OCI-LY3 (cell line): ENCODE measurements around the gene F5.

Experiments used
- H2AFZ ChIP-seq: fragments of 200-600, 300-600 bp; shearing (Covaris generic); 2 replicates; pipeline ENCODE4 v1.6.0; 2014; ENCODE audit warnings: antibody characterized with exemption, low read depth, low read length
- H3K27ac ChIP-seq: fragments of 200-600, 300-600 bp; sonication (generic); 2 replicates; pipeline ENCODE4 v1.5.1; 2014; ENCODE audit warnings: mild to moderate bottlenecking, low read length, moderate library complexity, mixed read lengths
- H3K27me3 ChIP-seq: fragments of 200-600, 300-600 bp; sonication (generic); 2 replicates; pipeline ENCODE4 v1.6.1; 2014; ENCODE audit warnings: low read depth, low read length, mixed read lengths
- H3K36me3 ChIP-seq: fragments of 200-600, 300-600 bp; sonication (generic); replicated peaks from 2 replicates; pipeline ENCODE3; 2014; ENCODE audit warnings: low read depth, low read length, mixed read lengths
- H3K4me1 ChIP-seq: fragments of 300-600, 200-600 bp; sonication (generic); 2 replicates; pipeline ENCODE4 v1.6.1; 2014; ENCODE audit warnings: low read length, mixed read lengths
- H3K4me2 ChIP-seq: fragments of 200-600, 300-600 bp; sonication (generic); 2 replicates; pipeline ENCODE4 v1.6.1; 2014; ENCODE audit warnings: low read length, mixed read lengths
- H3K4me3 ChIP-seq: fragments of 300-600, 200-600 bp; sonication (generic); 2 replicates; pipeline ENCODE4 v1.5.1; 2014; ENCODE audit warnings: antibody characterized with exemption, mild to moderate bottlenecking, low read length, moderate library complexity
- H3K79me2 ChIP-seq: fragments of 300-600, 200-600 bp; shearing (Covaris generic); 2 replicates; pipeline ENCODE4 v1.6.1; 2014; ENCODE audit warnings: mild to moderate bottlenecking, low read length, mixed read lengths
- H3K9ac ChIP-seq: fragments of 300-600, 200-600 bp; shearing (Covaris generic); 2 replicates; pipeline ENCODE4 v1.6.0; 2014; ENCODE audit warnings: mild to moderate bottlenecking, low read length, moderate library complexity
- H3K9me3 ChIP-seq: fragments of 200-600, 300-600 bp; shearing (Covaris generic); 2 replicates; pipeline ENCODE4 v1.6.1; 2014; ENCODE audit warnings: low read length, mixed read lengths; ENCODE audit not compliant: insufficient read depth
- H4K20me1 ChIP-seq: fragments of 200-600, 300-600 bp; sonication (generic); 2 replicates; pipeline ENCODE4 v1.6.1; 2016; ENCODE audit warnings: low read length, mixed read lengths; ENCODE audit not compliant: insufficient read depth
- EZH2phosphoT487 ChIP-seq: fragments of 200-600 bp; shearing (Covaris generic); IDR thresholded peaks from 2 replicates; pipeline ENCODE4 v1.6.1; 2018; ENCODE audit warnings: antibody characterized with exemption, mixed run types, low read depth
- TF ChIP-seq, protein P1 (sequence below): fragments of 200-600, 300-600 bp; sonication (generic); IDR thresholded peaks from 2 replicates; pipeline ENCODE4 v1.5.1; 2014; ENCODE audit warnings: antibody characterized with exemption, low read length, low read depth

Gene F5

DNA sequence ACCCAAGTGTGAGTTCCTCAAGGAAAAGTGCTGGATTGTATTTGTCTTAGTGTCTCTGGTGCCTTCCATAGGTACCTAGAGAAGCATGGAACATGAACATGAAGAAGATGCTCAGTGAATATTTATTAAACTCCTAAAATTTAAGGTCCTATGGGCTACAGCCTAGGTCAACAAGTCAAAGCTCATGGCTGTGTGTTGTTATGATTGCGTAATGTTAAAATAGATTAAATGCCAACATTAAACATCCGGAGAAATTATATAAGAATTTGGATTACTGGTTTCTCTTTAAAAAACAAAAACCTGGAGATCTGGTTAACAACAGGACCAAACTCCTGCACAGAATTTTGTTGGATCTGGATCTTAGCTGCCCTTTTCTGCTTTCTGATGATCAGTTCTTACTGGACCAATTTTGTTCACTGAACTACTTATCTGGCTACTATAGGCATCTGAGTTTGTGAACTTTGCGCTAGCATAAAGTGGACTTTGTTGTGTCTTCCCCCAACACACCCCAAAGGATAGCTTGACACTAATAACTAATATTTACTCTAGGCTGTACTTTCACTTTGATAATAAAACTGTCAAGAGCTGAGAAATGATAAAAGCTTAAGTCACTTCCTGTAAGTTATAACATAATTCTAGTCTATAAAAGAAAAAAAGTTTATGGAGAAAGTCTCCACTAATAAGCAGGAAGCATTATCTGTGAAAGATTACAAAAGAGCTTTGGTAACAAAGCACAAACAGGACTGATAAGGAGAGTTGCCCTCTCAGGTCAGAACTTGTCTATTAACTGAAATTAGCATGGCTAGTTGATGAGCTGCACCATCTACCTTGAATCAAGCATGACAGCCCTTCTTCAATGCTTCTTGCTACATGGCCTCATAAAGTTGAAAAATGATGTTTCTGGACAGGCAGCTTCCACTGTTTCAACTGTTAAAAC, 20.7 kb downstream of the F5 start:
- H3K27ac ChIP-seq = no peak overlapping the region
- no peaks in the 10 kb centered on the region for H3K27me3 ChIP-seq
- H3K9me3 ChIP-seq = no peaks in the 10 kb centered on the region
- peaks cover 90% of the 10 kb centered on the region for H3K36me3 ChIP-seq
- peaks cover 22% of the 10 kb centered on the region for H3K4me1 ChIP-seq
- no peak overlapping the region for H3K4me3 ChIP-seq
- no peak overlapping the region for H3K4me2 ChIP-seq
- H4K20me1 ChIP-seq = peaks cover 41% of the 10 kb centered on the region
- H3K9ac ChIP-seq = no peak overlapping the region
- H3K79me2 ChIP-seq = peaks cover 57% of the 10 kb centered on the region
- TF ChIP-seq, protein P1, sequence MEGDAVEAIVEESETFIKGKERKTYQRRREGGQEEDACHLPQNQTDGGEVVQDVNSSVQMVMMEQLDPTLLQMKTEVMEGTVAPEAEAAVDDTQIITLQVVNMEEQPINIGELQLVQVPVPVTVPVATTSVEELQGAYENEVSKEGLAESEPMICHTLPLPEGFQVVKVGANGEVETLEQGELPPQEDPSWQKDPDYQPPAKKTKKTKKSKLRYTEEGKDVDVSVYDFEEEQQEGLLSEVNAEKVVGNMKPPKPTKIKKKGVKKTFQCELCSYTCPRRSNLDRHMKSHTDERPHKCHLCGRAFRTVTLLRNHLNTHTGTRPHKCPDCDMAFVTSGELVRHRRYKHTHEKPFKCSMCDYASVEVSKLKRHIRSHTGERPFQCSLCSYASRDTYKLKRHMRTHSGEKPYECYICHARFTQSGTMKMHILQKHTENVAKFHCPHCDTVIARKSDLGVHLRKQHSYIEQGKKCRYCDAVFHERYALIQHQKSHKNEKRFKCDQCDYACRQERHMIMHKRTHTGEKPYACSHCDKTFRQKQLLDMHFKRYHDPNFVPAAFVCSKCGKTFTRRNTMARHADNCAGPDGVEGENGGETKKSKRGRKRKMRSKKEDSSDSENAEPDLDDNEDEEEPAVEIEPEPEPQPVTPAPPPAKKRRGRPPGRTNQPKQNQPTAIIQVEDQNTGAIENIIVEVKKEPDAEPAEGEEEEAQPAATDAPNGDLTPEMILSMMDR = no peak
- TF ChIP-seq EZH2phosphoT487 = no peak
- H2AFZ ChIP-seq = no peak overlapping the region

DNA sequence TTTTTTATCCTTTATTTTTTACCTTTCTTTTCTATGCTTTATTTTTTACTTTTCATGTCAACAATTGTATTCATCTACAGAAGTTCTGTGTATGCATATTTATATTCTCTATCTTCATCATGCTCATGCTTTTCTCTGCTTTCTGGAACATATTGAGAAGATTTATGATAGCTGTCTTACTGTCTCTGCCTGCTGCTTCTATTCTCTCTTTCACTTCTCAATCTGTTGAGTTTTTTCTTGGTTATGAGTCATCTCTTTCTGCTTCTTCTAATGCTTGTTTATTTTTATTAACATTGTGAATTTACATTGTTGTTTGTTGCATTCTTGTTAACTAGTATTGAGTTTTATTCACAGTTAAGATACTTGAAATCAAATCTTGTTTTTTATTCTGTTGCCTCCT, 22.6 kb downstream of the F5 start:
- Histone ChIP-seq H3K4me3 (no peak overlapping the region), H3K27me3 (no peaks in the 10 kb centered on the region), H3K4me2 (peak overlapping the region; percentile 7; the same call in 1 of the 2 replicates), H3K9ac (no peak overlapping the region), H3K36me3 (peaks cover 92% of the 10 kb centered on the region), H3K79me2 (peaks cover 39% of the 10 kb centered on the region), H3K27ac (peak overlapping the region; percentile 36), H3K9me3 (no peaks in the 10 kb centered on the region), H3K4me1 (peaks cover 22% of the 10 kb centered on the region), H4K20me1 (peaks cover 25% of the 10 kb centered on the region), H2AFZ (no peak overlapping the region)
- TF ChIP-seq, protein P1 = no peak
- no peak for TF ChIP-seq EZH2phosphoT487

DNA sequence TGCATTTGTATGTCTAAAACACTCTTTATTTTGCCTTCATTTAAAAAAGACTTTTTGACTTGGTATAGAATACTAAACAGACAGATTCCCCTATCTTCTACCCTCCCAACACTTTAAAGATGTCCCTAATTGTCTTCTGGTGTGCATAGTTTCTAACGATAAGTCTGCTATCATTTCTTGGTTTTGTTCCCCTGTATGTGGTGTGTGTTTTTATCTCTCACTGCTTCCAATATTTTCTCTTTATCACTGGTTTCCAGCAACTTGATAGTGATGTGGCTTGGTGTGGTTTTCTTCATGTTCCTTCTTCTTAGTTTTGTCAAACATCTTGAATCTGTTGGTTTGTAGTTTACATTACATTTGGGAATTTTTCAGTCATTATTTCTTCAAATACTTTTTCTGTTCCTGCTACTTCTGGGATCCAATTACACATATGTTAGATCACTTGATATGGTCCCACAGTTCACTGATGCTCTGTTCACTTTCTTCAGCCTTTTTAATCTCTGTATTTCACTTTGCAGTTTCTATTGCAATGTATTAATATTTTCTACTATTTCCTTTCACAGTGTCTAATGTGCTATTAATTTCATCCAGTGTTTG, 23.2 kb downstream of the F5 start:
- Histone ChIP-seq H4K20me1 (peaks cover 20% of the 10 kb centered on the region), H3K79me2 (peaks cover 36% of the 10 kb centered on the region), H3K27ac (peak overlapping the region; percentile 36; the same call in 1 of the 2 replicates), H2AFZ (no peak overlapping the region), H3K36me3 (peaks cover 92% of the 10 kb centered on the region), H3K4me1 (peaks cover 22% of the 10 kb centered on the region), H3K9me3 (no peaks in the 10 kb centered on the region), H3K4me2 (no peak overlapping the region), H3K27me3 (no peaks in the 10 kb centered on the region), H3K4me3 (no peak overlapping the region), H3K9ac (no peak overlapping the region)
- TF ChIP-seq EZH2phosphoT487 = no peak
- TF ChIP-seq, protein P1 = no peak

DNA sequence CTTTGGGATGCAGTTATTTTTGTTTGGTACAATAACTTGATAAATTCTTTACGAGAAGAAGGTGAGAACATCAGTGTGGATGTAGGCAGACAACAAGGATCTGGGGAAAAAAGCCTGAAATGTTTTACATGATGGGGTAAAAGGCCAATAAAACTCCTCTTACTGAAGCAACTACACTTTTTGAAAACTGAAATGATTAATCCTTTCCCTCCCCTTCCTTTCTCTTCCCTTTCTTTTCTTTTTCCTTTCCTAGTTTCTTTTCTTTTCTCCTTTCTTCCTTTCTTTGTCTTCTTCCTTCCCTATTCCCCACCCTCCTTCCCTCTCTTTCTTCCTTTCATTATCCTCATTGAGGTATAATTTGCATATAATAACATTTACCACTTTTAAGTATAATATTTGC, 24.6 kb downstream of the F5 start:
- Histone ChIP-seq H2AFZ (no peak overlapping the region), H3K4me3 (no peak overlapping the region), H3K4me2 (no peak overlapping the region), H3K9me3 (no peaks in the 10 kb centered on the region), H3K9ac (no peak overlapping the region), H3K79me2 (peaks cover 27% of the 10 kb centered on the region), H3K4me1 (peaks cover 22% of the 10 kb centered on the region), H3K36me3 (peaks cover 94% of the 10 kb centered on the region), H3K27me3 (no peaks in the 10 kb centered on the region), H4K20me1 (peaks cover 15% of the 10 kb centered on the region), H3K27ac (no peak overlapping the region)
- TF ChIP-seq, protein P1 = no peak
- TF ChIP-seq EZH2phosphoT487 = no peak
